HG03280 (cell line): ENCODE data around the gene SMG1.
"Not testable (repeated sequence)": the region's sequence is repeated elsewhere in the genome, so short reads cannot be mapped to it uniquely, and the experiment has no call there.

Experiments used
- ATAC-seq: cut with Tn5 transposase; IDR thresholded peaks from one replicate; pipeline ENCODE4 v1.9.1; 2021; ENCODE audit warnings: mild to moderate bottlenecking, moderate library complexity; ENCODE audit not compliant: unreplicated experiment

SMG1 gene

DNA sequence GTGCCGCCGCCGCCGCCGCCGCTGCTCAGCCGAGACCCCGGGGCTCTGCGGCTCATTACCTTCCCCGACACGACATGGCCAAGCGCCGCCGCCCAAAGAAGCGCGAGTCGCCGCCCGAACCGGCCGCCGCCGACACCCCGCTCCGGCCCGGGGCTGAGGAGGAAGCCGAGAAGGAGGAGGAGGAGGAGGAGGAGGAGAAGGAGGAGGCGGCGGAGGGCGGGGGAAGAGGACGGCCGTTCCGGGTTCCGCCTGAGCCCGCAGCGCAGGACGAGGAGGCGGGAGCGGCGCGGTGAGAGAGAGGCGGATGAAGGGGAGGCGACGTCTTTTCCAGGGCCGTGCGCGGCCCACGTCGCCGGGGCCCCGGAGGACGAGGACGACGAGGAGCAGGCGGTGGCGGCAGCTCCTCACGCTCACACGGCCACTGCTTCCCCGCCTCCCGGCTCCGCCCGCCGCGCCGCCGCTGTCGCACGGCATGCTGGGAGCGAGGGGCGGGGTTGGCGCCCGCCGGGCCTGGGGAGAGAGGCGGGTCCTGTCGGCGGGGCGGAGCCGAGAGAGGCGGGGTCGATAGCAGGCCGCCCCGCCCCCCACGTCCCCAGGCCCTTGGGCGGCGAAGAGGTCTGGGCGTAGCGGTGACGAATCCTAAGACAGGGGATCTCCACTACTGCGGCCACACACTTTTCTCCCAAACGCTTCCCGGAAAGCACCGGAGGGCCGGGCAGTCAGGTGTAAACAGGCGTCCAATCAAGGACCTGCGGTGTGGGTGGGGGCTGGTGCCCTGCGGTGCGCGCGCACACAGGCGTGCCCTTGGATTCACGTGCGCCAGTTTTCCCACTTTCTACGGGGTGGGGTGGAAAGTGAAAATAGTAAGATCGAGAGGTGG is at the start of gene SMG1:
SMG1 (minus strand) TSS at position 423 of the 880 bp plus-strand sequence; CDS start at position 56, 367 bp downstream.
- peak; percentile 83 for ATAC-seq

DNA sequence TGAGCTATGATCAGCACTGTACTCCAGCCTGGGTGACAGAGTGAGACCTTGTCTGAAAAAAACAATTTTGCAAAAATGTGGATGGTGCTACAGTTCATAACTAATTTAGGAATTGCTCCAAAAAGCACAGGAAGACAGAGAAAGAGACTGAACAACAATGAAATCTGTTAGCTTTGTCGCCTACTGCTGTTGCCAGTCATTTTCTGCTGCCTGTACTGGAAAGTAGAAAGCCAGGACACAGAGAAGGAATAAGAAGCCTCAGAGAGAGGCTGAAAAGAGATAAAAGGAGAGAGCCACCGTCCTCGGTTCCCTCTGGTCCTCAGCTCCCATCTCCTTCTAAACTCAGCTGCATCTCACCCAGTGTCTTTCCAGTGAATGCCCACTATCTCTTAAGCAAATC is 48.9 kb upstream of the SMG1 start:
- no peak for ATAC-seq

DNA sequence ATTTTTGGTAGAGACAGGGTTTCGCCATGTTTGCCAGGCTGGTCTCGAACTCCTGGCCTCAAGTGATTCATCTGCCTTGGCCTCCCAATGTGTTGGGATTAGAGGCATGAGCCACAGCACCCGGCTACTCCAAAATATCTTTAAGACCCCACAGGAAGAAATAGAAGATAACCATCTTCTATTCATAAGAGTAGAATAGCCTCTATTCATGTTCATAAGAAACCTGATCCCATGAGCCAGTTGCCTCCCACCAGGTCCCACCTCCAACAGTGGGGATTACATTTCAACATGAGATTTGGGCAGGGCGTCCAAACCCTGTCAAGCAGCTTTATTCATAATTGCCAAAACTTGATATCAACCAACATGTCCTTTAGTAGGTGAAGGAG is 43.6 kb upstream of the SMG1 start:
- ATAC-seq: no peak

DNA sequence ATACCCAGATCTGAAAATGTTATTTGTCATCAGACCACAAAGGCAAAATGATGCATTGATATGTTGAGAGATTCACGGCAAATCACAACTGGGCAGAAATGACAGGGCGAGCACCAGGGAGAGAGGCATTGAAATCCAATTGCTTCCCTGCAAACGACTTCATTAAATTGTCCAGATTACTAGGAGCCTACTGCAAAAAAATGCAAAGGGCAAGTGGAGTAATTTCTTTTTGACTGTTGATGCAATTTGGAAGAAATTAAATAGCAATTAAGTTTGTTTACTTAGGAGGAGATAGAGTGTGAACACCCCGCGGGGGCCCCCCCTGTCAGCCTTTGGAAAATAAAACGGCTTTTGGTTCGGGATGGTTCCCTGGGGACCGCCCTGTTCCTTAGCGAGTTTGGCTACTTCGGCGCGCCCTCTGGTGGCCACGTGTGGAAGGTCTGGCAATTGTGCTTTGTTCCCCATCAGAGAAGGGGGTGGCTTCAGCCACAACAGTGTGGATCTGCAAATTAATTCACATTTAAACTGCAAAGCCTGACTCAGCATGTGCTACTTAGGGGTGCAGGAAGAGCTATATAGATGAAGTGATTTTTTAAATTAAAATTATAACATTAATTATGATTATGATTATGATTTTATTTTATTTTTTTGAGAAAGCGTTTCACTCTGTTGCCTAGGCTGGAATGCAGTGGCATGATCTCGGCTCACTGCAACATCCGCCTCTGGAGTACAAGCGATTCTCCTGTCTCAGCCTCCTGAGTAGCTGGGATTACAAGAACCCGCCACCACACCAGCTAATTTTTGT is 43.0 kb upstream of the SMG1 start:
- no peak for ATAC-seq

DNA sequence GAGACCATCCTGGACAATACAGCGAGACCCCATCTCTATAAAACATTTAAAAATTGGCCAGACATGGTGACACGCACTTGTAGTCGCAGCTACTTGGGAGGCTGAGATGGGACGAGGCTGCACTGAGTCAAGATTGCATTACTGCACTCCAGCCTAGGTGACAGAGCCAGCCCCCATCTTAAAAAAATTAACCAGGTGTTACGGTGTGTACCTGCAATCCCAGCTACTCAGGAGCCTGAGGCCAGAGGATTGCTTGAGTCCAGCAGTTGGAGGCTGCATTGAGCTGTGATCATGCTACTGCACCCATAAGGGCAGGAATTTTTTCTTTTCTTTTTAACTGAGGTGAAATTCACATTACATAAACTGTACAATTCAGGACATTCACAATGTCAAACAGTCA is 40.6 kb upstream of the SMG1 start:
- no peak for ATAC-seq

DNA sequence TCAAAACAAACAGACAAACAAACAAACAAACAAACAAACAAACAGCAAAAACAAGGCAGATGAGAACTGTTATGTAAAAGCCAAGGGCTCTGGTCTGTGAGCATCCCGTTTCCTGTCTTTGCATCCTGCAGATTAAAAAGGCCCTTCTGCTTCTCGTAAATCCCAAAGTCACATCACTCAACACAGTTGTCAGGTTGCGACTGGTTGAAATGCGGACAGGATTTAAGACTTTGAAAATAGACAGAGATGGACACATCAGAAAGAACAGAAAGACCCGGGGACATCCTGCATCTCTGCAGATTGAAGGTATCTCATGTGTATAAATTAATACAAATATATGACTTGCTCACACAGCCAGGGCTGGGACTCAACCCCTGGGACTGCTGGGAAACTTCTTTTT is 39.3 kb upstream of the SMG1 start:
- ATAC-seq: no peak

DNA sequence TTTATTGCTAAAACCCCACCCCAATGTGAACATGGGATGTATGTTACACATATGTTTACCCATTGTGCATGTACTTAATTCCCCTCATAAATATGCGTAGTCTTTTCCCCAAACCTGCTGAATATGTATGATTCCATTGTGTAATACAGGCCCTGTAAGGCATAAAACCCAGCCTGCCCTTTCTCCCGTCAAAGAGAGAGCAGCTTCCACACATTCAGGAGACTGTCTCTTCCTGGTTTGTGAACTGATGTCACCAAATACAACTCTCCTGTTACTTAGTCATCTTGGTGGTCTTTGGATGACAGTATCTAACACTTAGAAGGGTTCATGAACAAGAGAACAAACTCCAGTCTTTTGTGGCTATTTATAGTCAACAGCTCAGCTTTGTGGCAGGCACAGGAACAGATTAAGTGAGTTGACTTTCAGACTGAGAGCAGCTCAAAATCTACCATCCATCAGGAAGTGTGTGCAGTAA is 32.9 kb upstream of the SMG1 start:
- ATAC-seq: no peak

DNA sequence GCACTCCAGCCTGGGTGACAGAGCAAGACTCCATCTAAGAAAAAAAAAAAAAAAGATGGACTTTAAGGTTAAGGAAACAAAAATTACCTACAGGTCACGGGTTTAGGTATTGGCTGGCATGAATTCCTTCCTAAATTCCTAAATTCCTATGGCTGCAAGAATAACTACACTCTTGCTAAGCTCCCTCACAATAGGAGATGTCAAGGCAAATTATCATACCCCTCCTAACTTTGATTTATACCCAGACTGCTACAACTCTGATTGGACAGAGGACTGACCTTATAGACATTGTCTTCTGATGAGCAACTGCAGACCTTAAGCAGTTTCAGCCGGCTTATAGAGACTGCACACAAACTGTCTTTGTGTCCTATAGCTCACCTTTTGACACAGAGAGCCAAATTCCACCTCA is 32.4 kb upstream of the SMG1 start:
- no peak for ATAC-seq

DNA sequence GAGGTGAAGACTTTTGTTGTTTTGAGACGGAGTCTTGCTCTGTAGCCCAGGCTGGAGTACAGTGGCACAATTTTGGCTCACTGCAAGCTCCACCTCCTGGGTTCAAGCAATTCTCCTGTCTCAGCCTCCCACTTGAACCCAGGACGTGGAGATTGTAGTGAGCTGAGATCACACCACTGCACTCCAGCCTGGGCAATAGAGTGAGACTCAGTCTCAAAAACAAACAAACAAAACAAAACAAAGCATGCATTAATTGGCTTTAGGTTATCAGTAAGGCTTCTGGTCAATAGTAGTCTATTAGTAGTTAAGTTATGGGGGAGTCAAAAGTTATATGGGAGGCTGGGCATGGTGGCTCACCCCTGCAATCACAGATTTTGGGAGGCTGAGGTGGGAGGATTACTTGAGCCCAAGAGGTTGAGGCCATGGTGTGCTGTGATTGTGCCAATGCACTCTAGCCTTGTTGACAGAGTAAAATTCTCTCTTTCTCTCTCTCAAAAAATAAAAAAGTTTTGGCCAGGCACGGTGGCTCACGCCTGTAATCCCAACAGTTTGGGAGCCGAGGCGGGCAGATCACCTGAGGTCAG is 30.5 kb upstream of the SMG1 start:
- ATAC-seq: not testable (repeated sequence)

DNA sequence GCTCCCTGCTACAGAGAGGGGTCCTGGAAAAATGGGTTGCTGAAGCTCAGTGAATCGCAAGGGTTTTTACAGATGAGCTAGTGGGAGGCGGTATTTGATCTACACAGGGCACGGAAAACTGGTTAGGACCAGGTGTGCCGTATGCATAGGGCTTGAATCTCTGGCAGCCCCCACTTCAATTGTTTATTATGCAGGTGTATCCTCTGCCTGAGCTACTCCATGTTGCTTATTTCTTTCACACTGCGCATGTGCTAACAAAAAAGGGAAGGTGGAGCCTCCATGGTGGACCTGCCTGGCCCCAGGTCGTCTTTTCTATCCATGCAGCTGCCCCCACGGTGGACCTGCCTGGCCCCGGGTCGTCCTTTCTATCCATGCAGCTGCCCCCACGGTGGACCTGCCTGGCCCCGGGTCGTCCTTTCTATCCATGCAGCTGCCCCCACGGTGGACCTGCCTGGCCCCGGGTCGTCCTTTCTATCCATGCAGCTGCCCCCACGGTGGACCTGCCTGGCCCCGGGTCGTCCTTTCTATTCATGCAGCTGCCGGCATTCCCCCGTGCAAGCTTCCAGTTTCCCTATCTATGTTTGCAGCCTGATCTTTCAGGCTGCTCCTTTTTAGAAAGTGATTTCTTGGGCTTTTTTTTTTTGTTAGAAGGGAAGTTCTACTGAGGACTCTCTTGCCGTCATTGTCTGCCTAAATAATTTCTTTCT is 29.8 kb upstream of the SMG1 start:
- not testable (repeated sequence) for ATAC-seq

DNA sequence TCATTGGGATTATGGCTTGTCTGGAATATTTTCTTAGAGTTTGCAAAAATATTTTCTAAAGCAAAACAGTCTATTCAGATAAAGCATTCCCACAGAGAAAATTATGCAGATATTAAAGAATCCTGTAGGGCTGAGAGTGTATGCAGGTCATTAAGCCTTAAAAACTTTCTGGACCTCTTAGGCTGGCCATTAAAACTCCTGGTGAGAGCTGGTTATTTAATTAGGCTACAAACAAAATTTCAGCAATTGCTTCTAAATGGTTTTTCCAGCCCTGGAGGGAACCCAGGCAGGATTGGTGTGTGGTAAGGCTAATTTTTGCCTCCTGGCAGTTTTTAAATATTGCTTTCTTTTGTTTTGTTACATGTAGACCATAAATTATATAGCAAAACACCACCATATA is 27.3 kb upstream of the SMG1 start:
- ATAC-seq: no peak

DNA sequence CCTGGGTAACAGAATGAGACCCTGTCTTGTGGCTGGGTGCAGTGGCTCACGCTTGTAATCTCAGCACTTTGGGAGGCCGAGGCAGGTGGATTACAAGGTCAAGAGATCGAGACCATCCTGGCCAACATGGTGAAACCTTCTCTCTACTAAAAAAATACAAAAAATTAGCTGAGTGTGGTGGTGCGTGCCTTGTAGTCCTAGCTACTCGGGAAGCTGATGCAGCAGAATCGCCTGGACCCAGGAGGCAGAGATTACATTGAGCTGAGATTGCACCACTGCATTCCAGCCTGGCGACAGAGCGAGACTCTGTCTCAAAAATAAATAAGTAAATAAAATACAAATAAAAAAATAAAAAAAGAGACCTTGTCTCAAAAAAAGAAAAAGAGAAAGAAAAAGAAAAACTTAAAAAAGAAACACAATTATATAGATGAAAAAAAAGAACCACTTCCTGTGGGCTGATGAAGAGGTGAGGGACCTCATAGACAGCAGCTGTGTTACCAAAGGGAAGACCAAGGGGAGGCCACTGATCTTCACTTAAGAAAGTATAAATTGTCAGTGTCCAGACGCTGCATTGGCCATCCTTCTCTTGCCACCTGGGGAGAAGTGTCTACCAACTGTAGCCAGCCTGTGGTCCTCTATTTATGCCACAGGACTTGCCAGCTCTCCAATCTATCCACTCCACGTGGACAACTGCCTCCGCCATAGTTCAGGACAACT is 24.4 kb upstream of the SMG1 start:
- ATAC-seq: no peak

DNA sequence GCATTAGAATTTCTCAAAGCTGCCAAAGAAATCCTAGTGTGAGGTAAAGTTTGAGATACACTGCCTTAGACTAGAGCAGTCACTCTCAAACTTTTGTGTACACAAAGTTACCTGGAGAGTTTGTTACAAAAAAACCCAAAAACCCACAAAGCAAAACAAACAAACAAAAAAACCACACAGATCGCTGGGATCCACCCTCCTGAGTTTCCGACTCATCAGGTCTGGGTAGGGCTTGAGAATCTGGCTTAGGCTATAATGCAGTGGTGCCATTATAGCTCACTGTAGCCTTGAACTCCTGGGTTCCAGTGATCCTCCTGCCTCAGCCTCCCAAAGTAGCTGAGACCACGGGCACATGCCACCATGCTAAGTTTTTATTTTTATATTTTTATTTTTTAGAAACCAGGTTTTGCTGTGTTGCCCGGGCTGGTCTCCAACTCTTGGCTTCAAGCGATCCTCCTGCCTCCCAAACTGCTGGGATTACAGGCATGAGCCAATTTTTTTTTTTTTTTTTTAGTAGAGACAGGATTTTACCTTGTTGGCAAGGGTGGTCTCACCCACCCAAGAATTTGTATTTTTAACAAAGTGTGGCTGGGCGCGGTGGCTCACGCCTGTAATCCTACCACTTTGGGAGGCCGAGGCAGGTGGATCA is 22.3 kb upstream of the SMG1 start:
- no peak for ATAC-seq

DNA sequence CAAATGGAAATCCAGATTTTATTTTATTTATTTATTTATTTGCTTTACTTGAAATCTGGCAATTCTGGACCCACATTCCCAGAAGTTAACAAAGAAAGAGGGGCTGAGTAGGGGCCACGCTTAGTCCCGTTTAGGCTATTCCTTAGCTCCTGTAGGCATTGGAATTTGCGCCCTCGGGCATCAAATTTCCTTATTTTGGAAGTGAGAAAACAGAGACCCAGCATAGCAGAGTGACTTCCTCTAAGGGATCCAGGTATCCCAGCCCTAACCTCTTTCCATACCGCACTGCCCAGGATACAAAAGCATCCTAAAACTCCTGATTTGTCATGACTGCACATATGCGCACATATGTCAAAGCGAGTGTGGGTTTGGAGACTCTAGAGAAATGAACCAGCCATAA is 19.0 kb upstream of the SMG1 start:
- no peak for ATAC-seq

DNA sequence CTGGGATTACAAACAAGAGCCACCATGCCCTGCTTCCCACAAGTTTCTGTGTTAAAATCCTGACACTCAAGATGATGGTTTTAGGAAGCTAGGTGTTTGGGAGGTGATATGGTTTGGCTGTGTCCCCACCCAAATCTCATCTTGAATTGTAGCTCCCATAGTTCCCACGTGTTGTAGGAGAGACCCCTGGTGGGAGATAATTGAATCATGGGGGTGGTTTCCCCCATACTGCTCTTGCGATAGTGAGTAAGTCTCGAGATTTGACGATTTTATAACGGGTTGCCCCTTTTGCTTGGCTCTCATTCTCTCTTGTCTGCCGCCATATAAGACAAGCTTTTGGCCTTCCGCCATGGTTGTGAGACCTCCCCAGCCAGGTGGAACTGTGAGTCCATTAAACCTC is 17.2 kb upstream of the SMG1 start:
- no peak for ATAC-seq

DNA sequence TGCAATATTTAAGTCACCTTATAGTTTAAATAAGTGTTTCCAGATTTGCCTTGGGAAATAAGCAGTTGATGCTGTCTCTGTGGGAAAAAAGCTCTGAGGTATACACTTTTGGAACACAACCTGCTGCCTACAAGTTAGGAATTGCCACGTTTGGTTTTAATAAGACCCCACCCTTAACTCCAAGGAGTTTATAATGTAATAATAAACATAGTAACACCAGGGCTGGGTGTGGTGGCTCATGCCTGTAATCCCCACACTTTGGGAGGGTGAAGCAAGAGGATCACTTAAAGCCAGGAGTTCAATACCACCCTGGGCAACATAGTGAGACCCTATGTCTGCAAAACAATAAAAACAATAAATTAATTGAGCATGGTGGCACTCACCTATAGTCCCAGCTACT is 15.9 kb upstream of the SMG1 start:
- ATAC-seq: no peak

DNA sequence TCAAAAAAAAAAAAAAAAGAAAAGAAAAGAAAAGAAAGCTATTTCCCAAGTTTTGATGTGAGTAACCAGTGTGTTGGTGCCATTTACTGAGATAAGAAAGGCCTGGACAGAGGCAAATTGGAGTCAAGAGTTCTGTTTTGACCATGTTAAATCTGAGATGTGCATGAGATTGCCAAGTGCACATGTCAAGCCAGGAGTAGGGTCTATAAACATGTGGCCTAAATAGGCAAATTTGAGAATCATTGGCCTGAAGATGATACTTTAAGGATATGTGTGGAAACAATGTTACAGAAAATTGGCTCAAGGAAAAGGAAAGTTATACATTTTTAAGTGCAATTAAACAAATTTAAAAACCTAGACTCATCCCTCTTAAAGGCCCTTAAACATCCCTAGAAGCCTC is 15.3 kb upstream of the SMG1 start:
- ATAC-seq: no peak

DNA sequence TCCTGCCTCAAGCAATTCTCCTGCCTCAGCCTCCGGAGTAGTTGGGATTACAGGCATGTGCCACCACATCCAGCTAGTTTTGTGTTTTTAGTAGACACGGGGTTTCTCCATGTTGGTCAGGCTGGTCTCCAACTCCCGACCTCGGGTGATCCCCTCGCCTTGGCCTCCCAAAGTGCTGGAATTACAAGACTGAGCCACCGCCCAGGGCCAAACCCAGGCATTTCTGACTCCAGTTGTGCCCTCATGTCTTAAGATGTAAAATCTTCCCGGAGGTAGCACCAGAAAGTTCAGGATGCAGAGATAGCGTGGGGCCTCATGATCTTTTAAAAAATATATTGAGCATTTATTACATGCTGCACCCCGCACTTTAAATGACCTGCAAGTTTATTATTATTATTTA is 12.8 kb upstream of the SMG1 start:
- ATAC-seq: no peak

DNA sequence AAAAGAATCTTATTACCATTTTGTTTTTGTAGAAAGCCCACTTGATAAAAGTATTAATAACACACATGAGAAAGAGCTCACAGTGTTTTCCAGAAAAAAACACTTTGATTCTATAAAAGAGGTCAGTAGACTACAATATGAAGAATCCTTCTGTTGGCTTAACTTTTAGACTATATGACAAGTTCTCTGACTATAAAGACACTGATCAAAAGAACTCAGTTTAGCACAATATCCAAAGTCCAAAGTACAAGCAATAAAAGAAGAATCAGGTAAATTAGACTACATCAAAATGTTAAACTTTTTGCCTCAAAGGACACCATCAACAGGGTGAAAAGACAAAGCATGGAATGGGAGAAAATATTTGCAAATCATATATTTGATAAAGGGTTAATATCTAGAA is 11.2 kb upstream of the SMG1 start:
- ATAC-seq: no peak
